Measurements from ENCODE around the gene ACSL3. TPM values are rescaled to one million over a fixed set of nuclear protein-coding genes. Genes with fewer than 3 reads are reported as not detected.

The ACSL3 gene
- total and polyA plus RNA-seq, 10 donors = 7.5 to 50.2 (median 41.8) TPM

DNA sequence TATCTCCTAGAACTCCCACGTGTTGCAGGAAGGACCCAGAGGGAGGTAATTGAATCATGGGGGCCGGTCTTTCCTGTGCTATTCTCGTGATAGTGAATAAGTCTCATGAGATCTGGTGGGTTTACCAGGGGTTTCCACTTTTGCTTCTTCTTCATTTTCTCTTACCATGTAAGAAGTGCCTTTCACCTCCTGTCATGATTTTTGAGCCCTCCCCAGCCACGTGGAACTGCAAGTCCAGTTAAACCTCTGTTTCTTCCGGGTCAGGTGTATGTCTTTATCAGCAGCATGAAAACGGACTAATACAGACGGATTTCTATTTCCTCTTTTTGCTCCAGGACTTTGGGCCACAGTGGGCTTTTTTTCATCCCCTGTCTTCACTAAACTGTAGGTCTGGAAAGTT, 102.8 kb downstream of the ACSL3 start:
- Histone ChIP-seq H3K36me3 (no peaks in the 10 kb centered on the region), H3K9me3 (no peaks in the 10 kb centered on the region), H3K4me1 (no peaks in the 10 kb centered on the region), H3K27me3 (replicated peaks in 1 of 7) (no peaks in the 10 kb centered on the region), H3K4me3 (no peak overlapping the region), H3K27ac (no peak overlapping the region)
- DNase-seq = no peak
- TF ChIP-seq POLR2AphosphoS5 (IDR thresholded peaks at IDR 0.05) (no peak), POLR2A (IDR thresholded peaks at IDR 0.05) (no peak)
- TF ChIP-seq, protein P1, sequence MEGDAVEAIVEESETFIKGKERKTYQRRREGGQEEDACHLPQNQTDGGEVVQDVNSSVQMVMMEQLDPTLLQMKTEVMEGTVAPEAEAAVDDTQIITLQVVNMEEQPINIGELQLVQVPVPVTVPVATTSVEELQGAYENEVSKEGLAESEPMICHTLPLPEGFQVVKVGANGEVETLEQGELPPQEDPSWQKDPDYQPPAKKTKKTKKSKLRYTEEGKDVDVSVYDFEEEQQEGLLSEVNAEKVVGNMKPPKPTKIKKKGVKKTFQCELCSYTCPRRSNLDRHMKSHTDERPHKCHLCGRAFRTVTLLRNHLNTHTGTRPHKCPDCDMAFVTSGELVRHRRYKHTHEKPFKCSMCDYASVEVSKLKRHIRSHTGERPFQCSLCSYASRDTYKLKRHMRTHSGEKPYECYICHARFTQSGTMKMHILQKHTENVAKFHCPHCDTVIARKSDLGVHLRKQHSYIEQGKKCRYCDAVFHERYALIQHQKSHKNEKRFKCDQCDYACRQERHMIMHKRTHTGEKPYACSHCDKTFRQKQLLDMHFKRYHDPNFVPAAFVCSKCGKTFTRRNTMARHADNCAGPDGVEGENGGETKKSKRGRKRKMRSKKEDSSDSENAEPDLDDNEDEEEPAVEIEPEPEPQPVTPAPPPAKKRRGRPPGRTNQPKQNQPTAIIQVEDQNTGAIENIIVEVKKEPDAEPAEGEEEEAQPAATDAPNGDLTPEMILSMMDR (IDR thresholded peaks at IDR 0.05 in 8 of 11, conservative IDR thresholded peaks at IDR 0.05 in 3 of 11) = no peak
- 60 to 82% (median 70%) methylated on average over 7 of the region's 7 CpGs for WGBS, 5 donors
- intact Hi-C loops (cut with DNase I; ENCODE audit: low total_unique reads) = no loop called here

DNA sequence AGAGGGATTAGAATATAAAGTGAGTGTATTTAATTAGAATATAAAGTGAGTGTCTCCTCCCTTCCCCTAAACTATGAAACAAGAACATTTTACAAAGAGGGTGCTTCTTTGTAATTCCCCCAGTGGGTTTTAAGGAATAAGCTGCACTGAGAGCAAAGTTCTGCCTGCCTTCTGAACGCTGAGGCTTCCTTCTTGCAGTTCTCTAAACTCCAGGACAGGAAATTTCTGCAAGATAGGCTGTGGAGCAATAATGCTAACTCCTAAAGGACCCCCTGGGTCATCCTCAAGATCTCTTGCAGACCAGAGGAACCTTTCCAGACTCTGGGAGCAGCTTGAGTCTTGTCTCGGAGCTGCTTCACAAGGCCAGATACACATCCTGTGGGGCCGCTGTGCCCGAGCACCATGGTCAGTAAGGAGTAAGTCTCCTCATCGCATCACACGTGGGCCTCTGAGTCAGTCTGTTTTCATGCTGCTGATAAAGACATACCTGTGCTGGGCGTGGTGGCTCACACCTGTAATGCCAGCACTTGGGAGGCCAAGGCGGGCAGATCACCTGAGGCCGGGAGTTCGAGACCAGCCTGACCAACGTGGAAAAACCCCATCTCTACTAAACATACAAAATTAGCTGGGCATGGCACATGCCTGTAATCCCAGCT, 103.7 kb downstream of the ACSL3 start:
- H3K36me3 ChIP-seq = no peaks in the 10 kb centered on the region
- intact Hi-C loops (cut with DNase I; ENCODE audit: low total_unique reads) = no loop called here
- WGBS, 5 donors = 69 to 85% (median 80%) methylated on average over 5 to 11 of the region's 11 CpGs
- H3K9me3 ChIP-seq = no peaks in the 10 kb centered on the region
- TF ChIP-seq, protein P1 (IDR thresholded peaks at IDR 0.05 in 8 of 11, conservative IDR thresholded peaks at IDR 0.05 in 3 of 11) = no peak
- TF ChIP-seq POLR2AphosphoS5 (IDR thresholded peaks at IDR 0.05) (no peak), POLR2A (IDR thresholded peaks at IDR 0.05) (no peak)
- no peaks in the 10 kb centered on the region for H3K27me3 ChIP-seq (replicated peaks in 1 of 7)
- H3K4me1 ChIP-seq = no peaks in the 10 kb centered on the region
- no peak for DNase-seq
- H3K27ac ChIP-seq = no peak overlapping the region
- H3K4me3 ChIP-seq = no peak overlapping the region

DNA sequence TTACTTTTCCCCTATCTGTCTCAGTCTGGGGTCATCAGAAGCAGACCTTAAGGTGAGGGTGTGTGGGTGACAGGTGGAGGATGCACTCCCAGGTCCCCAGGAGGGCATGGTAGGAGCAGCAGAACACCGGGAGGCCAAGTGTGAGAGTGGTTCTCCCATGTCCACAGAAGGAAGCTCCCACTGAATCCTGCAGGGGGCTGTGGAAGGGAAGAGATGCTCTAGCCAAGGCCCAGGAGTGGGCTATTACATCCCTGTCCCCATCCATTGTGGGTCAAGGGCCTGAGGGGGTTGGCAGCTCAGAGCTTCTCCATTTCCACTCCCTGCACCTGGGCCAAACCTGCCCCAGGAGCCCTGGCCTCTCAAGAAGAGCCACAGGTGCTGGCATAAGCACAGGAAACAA, 104.7 kb downstream of the ACSL3 start:
- WGBS, 5 donors = 81 to 91% (median 89%) methylated on average over 1 of the region's 1 CpG
- intact Hi-C loops (cut with DNase I; ENCODE audit: low total_unique reads) = no loop called here
- TF ChIP-seq POLR2A (IDR thresholded peaks at IDR 0.05) = no peak
- TF ChIP-seq POLR2AphosphoS5 (IDR thresholded peaks at IDR 0.05) = no peak
- TF ChIP-seq, protein P1 (IDR thresholded peaks at IDR 0.05 in 8 of 11, conservative IDR thresholded peaks at IDR 0.05 in 3 of 11) = no peak
- Histone ChIP-seq H3K27ac (no peak overlapping the region), H3K27me3 (replicated peaks in 1 of 7) (no peaks in the 10 kb centered on the region), H3K4me3 (no peak overlapping the region), H3K36me3 (no peaks in the 10 kb centered on the region), H3K9me3 (no peaks in the 10 kb centered on the region), H3K4me1 (no peaks in the 10 kb centered on the region)
- no peak for DNase-seq

DNA sequence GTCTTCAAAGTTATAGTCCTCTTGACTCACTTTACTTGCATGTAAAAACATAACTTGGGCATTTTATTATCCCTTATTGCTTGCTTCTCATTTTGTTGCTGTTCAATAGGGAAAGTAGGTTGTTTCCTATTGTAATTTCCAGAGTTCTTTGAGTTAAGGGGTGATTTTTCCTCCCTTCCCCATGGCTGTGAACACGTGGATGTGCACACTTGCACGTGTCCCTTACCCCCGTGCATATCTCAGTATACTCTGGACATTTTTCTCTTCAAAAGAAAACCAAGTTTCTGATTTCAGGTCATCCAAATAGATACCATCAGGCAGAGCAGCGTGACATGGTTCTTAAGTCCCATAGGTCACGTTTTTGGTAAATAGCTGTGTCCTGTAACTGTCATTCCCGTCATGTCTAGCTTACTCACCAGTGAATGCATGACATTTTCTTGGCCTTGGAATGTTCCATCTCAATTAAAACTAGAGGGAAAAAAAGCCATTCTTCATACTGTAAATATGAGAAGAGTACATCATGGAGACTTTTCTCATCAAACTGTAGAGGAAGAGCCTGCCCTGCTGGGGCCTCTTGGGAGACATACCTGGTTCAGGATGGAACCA, 107.8 kb downstream of the ACSL3 start:
- peaks cover 0 to 12% (median 3%) of the 10 kb centered on the region in 6 donors for H3K4me1 ChIP-seq
- WGBS, 5 donors = 77 to 86% (median 84%) methylated on average over 6 of the region's 6 CpGs
- DNase-seq = no peak
- no peaks in the 10 kb centered on the region for H3K9me3 ChIP-seq
- no peak overlapping the region for H3K27ac ChIP-seq
- H3K4me3 ChIP-seq = no peak overlapping the region
- no peak for TF ChIP-seq POLR2A (IDR thresholded peaks at IDR 0.05)
- TF ChIP-seq POLR2AphosphoS5 (IDR thresholded peaks at IDR 0.05) = no peak
- TF ChIP-seq, protein P1 (IDR thresholded peaks at IDR 0.05 in 8 of 11, conservative IDR thresholded peaks at IDR 0.05 in 3 of 11) = no peak
- no peaks in the 10 kb centered on the region for H3K36me3 ChIP-seq
- intact Hi-C loops (cut with DNase I; ENCODE audit: low total_unique reads) = no loop called here
- H3K27me3 ChIP-seq (replicated peaks in 1 of 7) = no peaks in the 10 kb centered on the region

All from spleen (tissue), 11 donors.